Fibroblast of skin of scalp (primary cell): Measurements from ENCODE around the gene FLT3LG. TPM values are rescaled to one million over a fixed set of nuclear protein-coding genes. Genes with fewer than 3 reads are reported as not detected.
A peak's percentile ranks its signal among the peaks of the same experiment; 100 is the strongest.

Source experiments
- DNase-seq: peaks from one replicate; pipeline ENCODE4 v3.0.0-alpha.2; 2013
- polyA plus RNA-seq, 2 experiments: library from polyadenylated mRNA; unstranded; fragments of 120-200 nt; gene quantifications; one replicate each; pipeline ENCODE4 v1.2.1, GENCODE V29; 2013; ENCODE audit not compliant: insufficient read length in 2 of 2

FLT3LG gene
- polyA plus RNA-seq (2013, experiment 1 of 2; ENCODE audit: insufficient read length), result 12.4 TPM
- 11.4 TPM for polyA plus RNA-seq (2013, experiment 2 of 2; ENCODE audit: insufficient read length)

GRCh38 chr19:49473868-49474541, at the start of gene FLT3LG:
TSS of gene FLT3LG (plus strand) at chr19:49474215. CDS start at chr19:49474640, 425 bp downstream.
- peak; percentile 87 for DNase-seq

GRCh38 chr19:49425178-49425577, 48.8 kb upstream of the FLT3LG start, which contains the start of gene GFY:
TSS of gene GFY (plus strand) at chr19:49425388. CDS start at chr19:49426431, 1,043 bp downstream.
- no peak for DNase-seq

- DNase-seq, result no peak
Measured at GRCh38 chr19:49425922-49426592, 48.0 kb upstream of the FLT3LG start.

- no peak for DNase-seq
Measured at GRCh38 chr19:49427339-49427738, 46.7 kb upstream of the FLT3LG start.

- DNase-seq, result no peak
Measured at GRCh38 chr19:49427855-49428546, 46.0 kb upstream of the FLT3LG start.

- DNase-seq, result no peak
Measured at GRCh38 chr19:49428547-49429451, 45.2 kb upstream of the FLT3LG start.

- DNase-seq, result no peak
Measured at GRCh38 chr19:49430172-49430677, 43.8 kb upstream of the FLT3LG start.

GRCh38 chr19:49430678-49431329, 43.2 kb upstream of the FLT3LG start:
- no peak for DNase-seq

- DNase-seq, result no peak
Measured at GRCh38 chr19:49431330-49431749, 42.7 kb upstream of the FLT3LG start.

GRCh38 chr19:49432141-49433073, 41.6 kb upstream of the FLT3LG start:
- no peak for DNase-seq

- DNase-seq, result no peak
Measured at GRCh38 chr19:49433240-49433901, 40.6 kb upstream of the FLT3LG start.

GRCh38 chr19:49434907-49435583, 39.0 kb upstream of the FLT3LG start:
- DNase-seq, result no peak

- DNase-seq, result no peak
Measured at GRCh38 chr19:49435670-49436069, 38.3 kb upstream of the FLT3LG start.

- no peak for DNase-seq
Measured at GRCh38 chr19:49436381-49437017, 37.5 kb upstream of the FLT3LG start.

- no peak for DNase-seq
Measured at GRCh38 chr19:49437231-49437630, 36.8 kb upstream of the FLT3LG start.

- DNase-seq, result no peak
Measured at GRCh38 chr19:49438261-49438660, 35.8 kb upstream of the FLT3LG start.

- DNase-seq, result no peak
Measured at GRCh38 chr19:49439836-49440235, 34.2 kb upstream of the FLT3LG start.

GRCh38 chr19:49440439-49441209, 33.4 kb upstream of the FLT3LG start:
- no peak for DNase-seq
